GM20000 (cell line): ENCODE results near the gene TECR.
"Not testable (repeated sequence)": the region's sequence is repeated elsewhere in the genome, so short reads cannot be mapped to it uniquely, and the experiment has no call there.

Experiments used
- DNase-seq: peaks from one replicate; pipeline ENCODE4 v3.0.0; 2012; ENCODE audit warnings: low spot score
- CTCF ChIP-seq: IDR thresholded peaks from 2 replicates; pipeline ENCODE4 v1.5.1; 2012; ENCODE audit warnings: mild to moderate bottlenecking, control low read depth; ENCODE audit errors: extremely low read depth, missing control alignments

Gene TECR

GRCh38 chr19:14502334-14503092, 26.9 kb upstream of the TECR start:
- DNase-seq, result no peak
- no peak for TF ChIP-seq CTCF

- no peak for DNase-seq
Observed at GRCh38 chr19:14503285-14503684, 26.1 kb upstream of the TECR start.

GRCh38 chr19:14504575-14504974, 24.8 kb upstream of the TECR start:
- DNase-seq, result not testable (repeated sequence)

More at GRCh38 chr19:14503285-14503684, 26.1 kb upstream of the TECR start:
- no peak for TF ChIP-seq CTCF

GRCh38 chr19:14505488-14506239, 23.7 kb upstream of the TECR start:
- peak; percentile 57 for TF ChIP-seq CTCF
- DNase-seq, result peak; percentile 85

GRCh38 chr19:14507704-14508542, 21.5 kb upstream of the TECR start:
- no peak for TF ChIP-seq CTCF
- no peak for DNase-seq

GRCh38 chr19:14510311-14511228, 18.8 kb upstream of the TECR start:
- no peak for TF ChIP-seq CTCF
- no peak for DNase-seq

GRCh38 chr19:14511229-14511593, 18.2 kb upstream of the TECR start:
- TF ChIP-seq CTCF, result no peak
- DNase-seq, result no peak
